HCT116 (cell line): ENCODE measurements around the gene SEMA5A. TPM values are rescaled to one million over a fixed set of nuclear protein-coding genes. Genes with fewer than 3 reads are reported as not detected.

Experiments
- ATAC-seq: fragments of 200-7000 bp; cut with Tn5 transposase; 2 replicates; pipeline ENCODE4 v1.9.1; 2020; ENCODE audit warnings: mild to moderate bottlenecking, moderate library complexity
- BruUV-seq: library from RNA; stranded (reverse); fragments of 400-500 nt; replicated peaks from 2 replicates; lab custom pipeline; 2021; lab: Mats Ljungman, UMichigan
- CTCF ChIA-PET: fragments of 300-600 bp; sonication (Branson Sonifier 250); formaldehyde crosslinking; loops from one replicate; lab custom pipeline; 2021; ENCODE audit warnings: antibody characterized with exemption; lab: Charles Lee
- POLR2A ChIA-PET: fragments of 300-600, 350-600 bp; sonication (Branson Sonifier 250); formaldehyde crosslinking; loops from one replicate; lab custom pipeline; 2021; ENCODE audit warnings: antibody characterized with exemption; lab: Charles Lee
- RAD21 ChIA-PET, 2 experiments: fragments of 300-600 bp; sonication (Branson Sonifier 250); formaldehyde crosslinking; loops; one replicate each; lab custom pipeline; 2023; ENCODE audit warnings: low total read pairs in 2 of 2; ENCODE audit not compliant: uncharacterized antibody in 2 of 2, unreplicated experiment in 2 of 2, low non-redundant PET in 1 of 2; lab: Charles Lee
- DNase-seq: peaks from one replicate; pipeline ENCODE4 v3.0.0-alpha.2; 2010; ENCODE audit warnings: low read depth, low spot score
- H2AFZ ChIP-seq: fragments of 200-600 bp; shearing (Covaris generic), sonication (generic); 2 replicates; pipeline ENCODE4 v1.6.1; 2017; ENCODE audit warnings: low read depth, mixed run types, mixed read lengths, antibody characterized with exemption, low read length; ENCODE audit not compliant: poor library complexity, severe bottlenecking
- H3K27ac ChIP-seq: 2 replicates; pipeline ENCODE4 v1.5.1; 2012; ENCODE audit warnings: low read depth, low read length
- H3K27me3 ChIP-seq: fragments of 200-600 bp; sonication (generic); 2 replicates; pipeline ENCODE4 v1.6.1; 2016; ENCODE audit warnings: mixed run types, low read length, mixed read lengths; ENCODE audit not compliant: insufficient read depth
- H3K36me3 ChIP-seq, 2 experiments: fragments of 200-500 bp in 1 of 2; fragments of 200-600 bp in 1 of 2; sonication (Bioruptor generic) in 1 of 2; sonication (generic) in 1 of 2; 2 replicates each; pipeline versions ENCODE4 v1.5.1 to v1.6.1; 2014 to 2016; ENCODE audit warnings: low read length in 2 of 2, inconsistent platforms in 1 of 2, mixed read lengths in 1 of 2, mixed run types in 1 of 2; ENCODE audit not compliant: insufficient read depth in 2 of 2, control insufficient read depth in 1 of 2
- H3K4me1 ChIP-seq, 2 experiments: fragments of 200-600 bp in 1 of 2; sonication (generic) in 1 of 2; 2 replicates each; pipeline versions ENCODE4 v1.5.1 to v1.6.1; 2012 to 2017; ENCODE audit warnings: low read length in 2 of 2, inconsistent platforms in 1 of 2, mild to moderate bottlenecking in 1 of 2, mixed read lengths in 1 of 2, mixed run types in 1 of 2, moderate library complexity in 1 of 2; ENCODE audit not compliant: insufficient read depth in 2 of 2, control insufficient read depth in 1 of 2
- H3K4me2 ChIP-seq: fragments of 200-600 bp; sonication (generic); 2 replicates; pipeline ENCODE4 v1.6.1; 2017; ENCODE audit warnings: mixed run types, low read length, mixed read lengths
- H3K4me3 ChIP-seq, 2 experiments: fragments of 200-600 bp in 1 of 2; sonication (generic) in 1 of 2; replicated peaks in 1 of 2; 2 replicates each; pipeline ENCODE4 v1.5.1; 2011 to 2016; ENCODE audit warnings: low read length in 2 of 2, control low read depth in 1 of 2, low read depth in 1 of 2, mild to moderate bottlenecking in 1 of 2, mixed read lengths in 1 of 2, mixed run types in 1 of 2
- H3K79me2 ChIP-seq: fragments of 200-600 bp; sonication (generic); 2 replicates; pipeline ENCODE4 v1.6.1; 2017; ENCODE audit warnings: mild to moderate bottlenecking, mixed run types, low read length, moderate library complexity, mixed read lengths; ENCODE audit not compliant: insufficient read depth
- H3K9ac ChIP-seq: fragments of 200-600 bp; sonication (generic); 2 replicates; pipeline ENCODE4 v1.6.1; 2016; ENCODE audit warnings: low read length, mixed read lengths
- H3K9me2 ChIP-seq: fragments of 200-600 bp; sonication (generic), shearing (Covaris generic); 2 replicates; pipeline ENCODE4 v1.6.1; 2017; ENCODE audit warnings: mixed run types, mild to moderate bottlenecking, moderate library complexity; ENCODE audit not compliant: insufficient read depth
- H3K9me3 ChIP-seq, 2 experiments: fragments of 200-500 bp in 1 of 2; fragments of 200-600 bp in 1 of 2; sonication (Bioruptor generic) in 1 of 2; sonication (generic) in 1 of 2; 2 replicates each; pipeline ENCODE4 v1.6.1; 2014 to 2017; ENCODE audit warnings: low read length in 2 of 2, mixed read lengths in 2 of 2, inconsistent platforms in 1 of 2, low read depth in 1 of 2, mild to moderate bottlenecking in 1 of 2, mixed run types in 1 of 2, moderate library complexity in 1 of 2; ENCODE audit not compliant: control insufficient read depth in 1 of 2, insufficient read depth in 1 of 2
- H4K20me1 ChIP-seq: fragments of 200-600 bp; sonication (generic), shearing (Covaris generic); 2 replicates; pipeline ENCODE4 v1.6.1; 2017; ENCODE audit warnings: mixed run types, mild to moderate bottlenecking, moderate library complexity; ENCODE audit not compliant: insufficient read depth
- ATF3 ChIP-seq: IDR thresholded peaks from 2 replicates; pipeline ENCODE4 v1.6.1; 2012
- EGR1 ChIP-seq: IDR thresholded peaks from 2 replicates; pipeline ENCODE4 v1.6.1; 2012; ENCODE audit warnings: low read depth
- ELF1 ChIP-seq: IDR thresholded peaks from 2 replicates; pipeline ENCODE4 v1.6.1; 2012; ENCODE audit warnings: low read depth, borderline replicate concordance
- EZH2 ChIP-seq: fragments of 200-600 bp; sonication (generic); IDR thresholded peaks from 2 replicates; pipeline ENCODE4 v1.6.1; 2017; ENCODE audit warnings: antibody characterized with exemption, mixed run types
- EZH2phosphoT487 ChIP-seq: fragments of 200-600 bp; IDR thresholded peaks from 2 replicates; pipeline ENCODE4 v1.6.1; 2018; ENCODE audit warnings: antibody characterized with exemption, borderline replicate concordance
- MAX ChIP-seq: IDR thresholded peaks from 2 replicates; pipeline ENCODE4 v1.6.1; 2012
- RAD21 ChIP-seq: IDR thresholded peaks from 2 replicates; pipeline ENCODE4 v1.6.1; 2012; ENCODE audit warnings: low read depth, mild to moderate bottlenecking
- SIN3A ChIP-seq: IDR thresholded peaks from 2 replicates; pipeline ENCODE4 v1.6.1; 2012; ENCODE audit warnings: low read depth
- SP1 ChIP-seq: IDR thresholded peaks from 2 replicates; pipeline ENCODE4 v1.6.1; 2012; ENCODE audit warnings: low read depth
- YY1 ChIP-seq: IDR thresholded peaks from 2 replicates; pipeline ENCODE4 v1.6.1; 2011; ENCODE audit warnings: low read length, low read depth, moderate library complexity, mild to moderate bottlenecking; ENCODE audit not compliant: insufficient replicate concordance; ENCODE audit errors: extremely low read depth
- ZNF274 ChIP-seq: fragments of 200-500 bp; sonication (Bioruptor generic); IDR thresholded peaks from 2 replicates; pipeline ENCODE4 v1.6.1; 2014; ENCODE audit warnings: mild to moderate bottlenecking, low read depth, low read length, inconsistent platforms
- intact Hi-C: fragments of 100-400 bp; cut with micrococcal nuclease; formaldehyde crosslinking; loops from 2 replicates; pipeline ENCODE4 v1.10.0; 2022
- total RNA-seq: library from RNA; stranded (reverse); gene quantifications from one replicate; pipeline ENCODE4 v1.2.1, GENCODE V29; 2021; ENCODE audit not compliant: unreplicated experiment
- TF ChIP-seq, protein P1 (sequence below): IDR thresholded peaks from 2 replicates; pipeline ENCODE4 v1.6.1; 2011; ENCODE audit warnings: mild to moderate bottlenecking, low read length, moderate library complexity; ENCODE audit not compliant: insufficient replicate concordance; ENCODE audit errors: extremely low read depth
- TF ChIP-seq, protein P2 (sequence below), 3 experiments: fragments of 200-600 bp in 1 of 3; sonication (generic) in 1 of 3; IDR thresholded peaks in 2 of 3; conservative IDR thresholded peaks in 1 of 3; 2 replicates each; pipeline ENCODE4 v1.5.1; 2012 to 2017; ENCODE audit warnings: low read depth in 2 of 3, low read length in 2 of 3, antibody characterized with exemption in 1 of 3, borderline replicate concordance in 1 of 3, control low read depth in 1 of 3, mild to moderate bottlenecking in 1 of 3, mixed read lengths in 1 of 3, mixed run types in 1 of 3, moderate library complexity in 1 of 3; ENCODE audit not compliant: insufficient read depth in 1 of 3
- TF ChIP-seq, protein P3 (sequence below): IDR thresholded peaks from 2 replicates; pipeline ENCODE4 v1.6.1; 2012; ENCODE audit warnings: low read depth

The SEMA5A gene
- total RNA-seq, 1 experiment from 2014 or later, result 0.02 TPM

- H3K9me3 ChIP-seq, result peaks cover 0 to 9% of the 10 kb centered on the region in 2 experiments; a peak in 3 of 4 replicates
- BruUV-seq, result no TSS peak
- no peak for TF ChIP-seq MAX
- no peak for TF ChIP-seq EZH2phosphoT487
- TF ChIP-seq ATF3, result no peak
- TF ChIP-seq RAD21, result no peak
- no peak for TF ChIP-seq YY1
- TF ChIP-seq, protein P1, sequence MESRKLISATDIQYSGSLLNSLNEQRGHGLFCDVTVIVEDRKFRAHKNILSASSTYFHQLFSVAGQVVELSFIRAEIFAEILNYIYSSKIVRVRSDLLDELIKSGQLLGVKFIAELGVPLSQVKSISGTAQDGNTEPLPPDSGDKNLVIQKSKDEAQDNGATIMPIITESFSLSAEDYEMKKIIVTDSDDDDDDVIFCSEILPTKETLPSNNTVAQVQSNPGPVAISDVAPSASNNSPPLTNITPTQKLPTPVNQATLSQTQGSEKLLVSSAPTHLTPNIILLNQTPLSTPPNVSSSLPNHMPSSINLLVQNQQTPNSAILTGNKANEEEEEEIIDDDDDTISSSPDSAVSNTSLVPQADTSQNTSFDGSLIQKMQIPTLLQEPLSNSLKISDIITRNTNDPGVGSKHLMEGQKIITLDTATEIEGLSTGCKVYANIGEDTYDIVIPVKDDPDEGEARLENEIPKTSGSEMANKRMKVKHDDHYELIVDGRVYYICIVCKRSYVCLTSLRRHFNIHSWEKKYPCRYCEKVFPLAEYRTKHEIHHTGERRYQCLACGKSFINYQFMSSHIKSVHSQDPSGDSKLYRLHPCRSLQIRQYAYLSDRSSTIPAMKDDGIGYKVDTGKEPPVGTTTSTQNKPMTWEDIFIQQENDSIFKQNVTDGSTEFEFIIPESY, result no peak
- TF ChIP-seq, protein P2, sequence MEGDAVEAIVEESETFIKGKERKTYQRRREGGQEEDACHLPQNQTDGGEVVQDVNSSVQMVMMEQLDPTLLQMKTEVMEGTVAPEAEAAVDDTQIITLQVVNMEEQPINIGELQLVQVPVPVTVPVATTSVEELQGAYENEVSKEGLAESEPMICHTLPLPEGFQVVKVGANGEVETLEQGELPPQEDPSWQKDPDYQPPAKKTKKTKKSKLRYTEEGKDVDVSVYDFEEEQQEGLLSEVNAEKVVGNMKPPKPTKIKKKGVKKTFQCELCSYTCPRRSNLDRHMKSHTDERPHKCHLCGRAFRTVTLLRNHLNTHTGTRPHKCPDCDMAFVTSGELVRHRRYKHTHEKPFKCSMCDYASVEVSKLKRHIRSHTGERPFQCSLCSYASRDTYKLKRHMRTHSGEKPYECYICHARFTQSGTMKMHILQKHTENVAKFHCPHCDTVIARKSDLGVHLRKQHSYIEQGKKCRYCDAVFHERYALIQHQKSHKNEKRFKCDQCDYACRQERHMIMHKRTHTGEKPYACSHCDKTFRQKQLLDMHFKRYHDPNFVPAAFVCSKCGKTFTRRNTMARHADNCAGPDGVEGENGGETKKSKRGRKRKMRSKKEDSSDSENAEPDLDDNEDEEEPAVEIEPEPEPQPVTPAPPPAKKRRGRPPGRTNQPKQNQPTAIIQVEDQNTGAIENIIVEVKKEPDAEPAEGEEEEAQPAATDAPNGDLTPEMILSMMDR (IDR thresholded peaks at IDR 0.05 in 2 of 3, conservative IDR thresholded peaks at IDR 0.05 in 1 of 3; ENCODE audit: borderline replicate concordance in 1 of 3, insufficient read depth in 1 of 3, low read depth in 2 of 3, low read length in 2 of 3), result no peak
- TF ChIP-seq, protein P3, sequence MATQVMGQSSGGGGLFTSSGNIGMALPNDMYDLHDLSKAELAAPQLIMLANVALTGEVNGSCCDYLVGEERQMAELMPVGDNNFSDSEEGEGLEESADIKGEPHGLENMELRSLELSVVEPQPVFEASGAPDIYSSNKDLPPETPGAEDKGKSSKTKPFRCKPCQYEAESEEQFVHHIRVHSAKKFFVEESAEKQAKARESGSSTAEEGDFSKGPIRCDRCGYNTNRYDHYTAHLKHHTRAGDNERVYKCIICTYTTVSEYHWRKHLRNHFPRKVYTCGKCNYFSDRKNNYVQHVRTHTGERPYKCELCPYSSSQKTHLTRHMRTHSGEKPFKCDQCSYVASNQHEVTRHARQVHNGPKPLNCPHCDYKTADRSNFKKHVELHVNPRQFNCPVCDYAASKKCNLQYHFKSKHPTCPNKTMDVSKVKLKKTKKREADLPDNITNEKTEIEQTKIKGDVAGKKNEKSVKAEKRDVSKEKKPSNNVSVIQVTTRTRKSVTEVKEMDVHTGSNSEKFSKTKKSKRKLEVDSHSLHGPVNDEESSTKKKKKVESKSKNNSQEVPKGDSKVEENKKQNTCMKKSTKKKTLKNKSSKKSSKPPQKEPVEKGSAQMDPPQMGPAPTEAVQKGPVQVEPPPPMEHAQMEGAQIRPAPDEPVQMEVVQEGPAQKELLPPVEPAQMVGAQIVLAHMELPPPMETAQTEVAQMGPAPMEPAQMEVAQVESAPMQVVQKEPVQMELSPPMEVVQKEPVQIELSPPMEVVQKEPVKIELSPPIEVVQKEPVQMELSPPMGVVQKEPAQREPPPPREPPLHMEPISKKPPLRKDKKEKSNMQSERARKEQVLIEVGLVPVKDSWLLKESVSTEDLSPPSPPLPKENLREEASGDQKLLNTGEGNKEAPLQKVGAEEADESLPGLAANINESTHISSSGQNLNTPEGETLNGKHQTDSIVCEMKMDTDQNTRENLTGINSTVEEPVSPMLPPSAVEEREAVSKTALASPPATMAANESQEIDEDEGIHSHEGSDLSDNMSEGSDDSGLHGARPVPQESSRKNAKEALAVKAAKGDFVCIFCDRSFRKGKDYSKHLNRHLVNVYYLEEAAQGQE, result no peak
- TF ChIP-seq SIN3A, result no peak
- no peak for TF ChIP-seq EGR1
- no peak for TF ChIP-seq ZNF274
- no peak for TF ChIP-seq SP1
- no peak for TF ChIP-seq ELF1
- no peak for TF ChIP-seq EZH2
- ChIA-PET CTCF (no interaction called here), POLR2A (no interaction called here), RAD21 (no interaction called here)
- H3K9me2 ChIP-seq, result no peaks in the 10 kb centered on the region
- ATAC-seq, result no peak
- H3K9ac ChIP-seq, result no peak overlapping the region
- no peaks in the 10 kb centered on the region for H3K79me2 ChIP-seq
- no peaks in the 10 kb centered on the region for H4K20me1 ChIP-seq
- no peaks in the 10 kb centered on the region for H3K4me1 ChIP-seq
- H3K36me3 ChIP-seq, result no peaks in the 10 kb centered on the region
- no peaks in the 10 kb centered on the region for H3K27me3 ChIP-seq
- H2AFZ ChIP-seq, result no peak overlapping the region
- H3K4me3 ChIP-seq, result no peak overlapping the region
- no peak for DNase-seq
- H3K27ac ChIP-seq, result no peak overlapping the region
- intact Hi-C loops, result no loop called here
- H3K4me2 ChIP-seq, result no peak overlapping the region
Measured at GRCh38 chr5:9512457-9512856, 33.4 kb downstream of the SEMA5A start.
